ENCODE results near the gene WAS.
"Not testable (repeated sequence)": the region's sequence is repeated elsewhere in the genome, so short reads cannot be mapped to it uniquely, and the experiment has no call there.

Gene WAS

DNA sequence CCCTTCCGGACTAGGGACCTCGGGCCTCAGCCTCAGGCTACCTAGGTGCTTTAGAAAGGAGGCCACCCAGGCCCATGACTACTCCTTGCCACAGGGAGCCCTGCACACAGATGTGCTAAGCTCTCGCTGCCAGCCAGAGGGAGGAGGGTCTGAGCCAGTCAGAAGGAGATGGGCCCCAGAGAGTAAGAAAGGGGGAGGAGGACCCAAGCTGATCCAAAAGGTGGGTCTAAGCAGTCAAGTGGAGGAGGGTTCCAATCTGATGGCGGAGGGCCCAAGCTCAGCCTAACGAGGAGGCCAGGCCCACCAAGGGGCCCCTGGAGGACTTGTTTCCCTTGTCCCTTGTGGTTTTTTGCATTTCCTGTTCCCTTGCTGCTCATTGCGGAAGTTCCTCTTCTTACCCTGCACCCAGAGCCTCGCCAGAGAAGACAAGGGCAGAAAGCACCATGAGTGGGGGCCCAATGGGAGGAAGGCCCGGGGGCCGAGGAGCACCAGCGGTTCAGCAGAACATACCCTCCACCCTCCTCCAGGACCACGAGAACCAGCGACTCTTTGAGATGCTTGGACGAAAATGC is at the start of gene WAS:
TSS of gene WAS (plus strand) at position 389 of the 572 bp plus-strand sequence. CDS start at position 444, 55 bp downstream.
- DNase-seq = peak; percentile 16 to 49

- no peak for DNase-seq
These were observed 47.3 kb upstream of the WAS start for GRCh38 chrX:48636301-48636700.

- no peak for DNase-seq
These were observed 46.8 kb upstream of the WAS start for GRCh38 chrX:48636776-48637175.

DNA sequence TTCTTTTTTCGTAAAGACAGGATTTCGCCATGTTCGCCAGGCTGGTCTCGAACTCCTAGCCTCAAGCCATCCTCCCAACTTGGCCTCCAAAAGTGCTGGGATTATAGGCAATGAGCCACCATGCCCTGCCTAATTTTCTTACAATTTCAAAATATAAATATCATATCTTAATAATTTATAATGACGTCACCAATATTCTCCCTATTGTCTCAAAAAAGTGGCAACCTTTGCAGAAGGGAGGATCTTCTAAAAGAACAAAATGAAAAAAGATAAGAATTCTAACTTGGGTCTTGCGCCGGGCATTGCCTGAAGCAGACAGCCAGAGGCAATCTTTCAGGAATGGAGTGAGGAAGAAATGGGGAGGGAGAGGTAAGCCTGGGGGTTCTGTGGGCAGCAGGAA is 37.9 kb upstream of the WAS start:
- no peak for DNase-seq

- peak; percentile 0 to 17 for DNase-seq
These were observed 35.3 kb upstream of the WAS start for GRCh38 chrX:48648336-48648751.

DNA sequence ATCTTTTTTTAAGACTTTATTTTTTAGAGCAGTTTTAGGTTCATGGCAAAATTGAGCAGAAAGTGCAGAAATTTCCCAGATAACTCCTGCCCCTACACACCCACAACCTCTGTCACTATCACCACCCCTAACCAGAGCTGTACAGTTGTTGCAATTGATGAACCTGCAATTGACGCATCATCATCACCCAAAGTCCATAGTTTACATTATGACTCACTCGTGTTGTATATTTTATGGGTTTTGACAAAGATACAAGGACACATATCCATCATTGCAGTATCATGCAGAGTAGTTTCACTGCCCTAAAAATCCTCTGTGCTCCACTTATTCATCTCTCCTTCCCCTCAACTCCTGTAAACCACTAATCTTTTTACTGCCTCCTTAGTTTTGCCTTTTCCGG is 34.5 kb upstream of the WAS start:
- no peak for DNase-seq

GRCh38 chrX:48652055-48652579 is 31.5 kb upstream of the WAS start:
- DNase-seq = not testable (repeated sequence)

DNA sequence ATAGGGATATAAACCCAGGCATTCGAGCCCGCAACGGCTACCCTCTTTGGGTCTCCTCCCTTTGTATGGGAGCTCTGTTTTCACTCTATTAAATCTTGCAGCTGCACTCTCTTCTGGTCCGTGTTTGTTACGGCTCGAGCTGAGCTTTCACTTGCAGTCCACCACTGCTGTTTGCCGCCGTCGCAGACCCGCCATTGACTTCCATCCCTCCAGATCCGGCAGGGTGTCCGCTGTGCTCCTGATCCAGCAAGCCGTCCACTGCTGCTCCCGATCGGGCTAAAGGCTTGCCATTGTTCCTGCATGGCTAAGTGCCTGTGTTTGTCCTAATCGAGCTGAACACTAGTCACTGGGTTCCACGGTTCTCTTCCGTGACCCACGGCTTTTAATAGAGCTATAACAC is 28.9 kb upstream of the WAS start:
- not testable (repeated sequence) for DNase-seq

- not testable (repeated sequence) for DNase-seq
These were observed 23.9 kb upstream of the WAS start for GRCh38 chrX:48659686-48660085.

DNA sequence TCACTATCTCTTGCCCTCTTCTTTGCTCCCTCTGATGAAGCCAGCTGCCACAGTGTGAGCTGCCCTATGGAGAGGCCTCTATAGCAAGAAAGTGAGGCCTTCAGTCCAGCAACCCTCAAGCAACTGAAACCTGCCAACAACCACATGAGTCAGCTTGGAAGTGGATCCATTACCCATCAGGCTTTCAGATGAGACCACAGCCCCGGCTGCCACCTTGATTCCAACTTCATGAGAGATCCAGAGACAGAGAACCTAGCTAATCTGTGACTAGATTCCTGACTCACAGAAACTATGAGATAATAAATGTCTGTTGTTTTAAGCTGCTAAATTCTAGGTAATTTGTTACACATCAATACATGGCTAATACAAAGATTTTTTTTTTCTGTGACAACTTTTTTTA is 20.4 kb upstream of the WAS start:
- no peak for DNase-seq

DNA sequence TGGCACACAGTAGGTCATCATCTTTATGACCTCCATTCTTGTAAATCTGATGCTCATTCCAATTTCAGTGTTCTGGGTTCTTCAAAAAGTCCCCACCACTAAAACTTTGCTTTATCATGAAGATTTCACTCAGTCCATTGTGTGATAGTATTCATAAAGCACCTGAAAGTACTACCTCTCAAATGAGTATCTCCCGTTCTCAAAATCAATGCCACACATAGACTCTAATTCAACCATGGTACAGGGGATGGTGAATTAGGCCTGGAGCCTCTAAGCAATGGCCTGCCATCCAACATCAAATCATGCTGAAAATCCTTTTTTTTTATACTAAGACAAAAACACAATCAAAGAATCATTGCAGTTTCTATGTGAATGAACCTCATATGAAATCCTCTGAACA is 19.4 kb upstream of the WAS start:
- DNase-seq = no peak

GRCh38 chrX:48665991-48666390 is 17.6 kb upstream of the WAS start:
- no peak for DNase-seq

DNA sequence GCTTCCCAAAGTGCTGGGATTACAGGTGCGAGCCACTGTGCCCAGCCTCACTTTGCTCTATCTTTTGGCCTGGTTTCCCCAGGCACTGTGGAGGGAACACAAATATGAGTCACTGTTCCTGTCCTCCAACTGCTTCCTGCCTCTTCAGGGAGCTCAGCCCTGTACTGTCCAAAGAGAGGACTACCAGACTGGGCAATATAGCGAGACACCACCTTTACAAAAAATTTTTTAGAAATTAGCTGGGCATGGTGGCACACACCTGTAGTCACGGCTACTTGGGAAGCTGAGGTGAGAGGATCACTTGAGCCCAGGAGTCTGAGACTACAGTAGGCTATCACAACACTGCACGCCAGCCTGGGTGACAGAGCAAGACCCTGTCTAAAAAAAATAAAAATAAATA is 16.9 kb upstream of the WAS start:
- DNase-seq = no peak

- DNase-seq = peak in 1 of 2 donors; percentile 0
These were observed 16.1 kb upstream of the WAS start for GRCh38 chrX:48667509-48667908.

DNA sequence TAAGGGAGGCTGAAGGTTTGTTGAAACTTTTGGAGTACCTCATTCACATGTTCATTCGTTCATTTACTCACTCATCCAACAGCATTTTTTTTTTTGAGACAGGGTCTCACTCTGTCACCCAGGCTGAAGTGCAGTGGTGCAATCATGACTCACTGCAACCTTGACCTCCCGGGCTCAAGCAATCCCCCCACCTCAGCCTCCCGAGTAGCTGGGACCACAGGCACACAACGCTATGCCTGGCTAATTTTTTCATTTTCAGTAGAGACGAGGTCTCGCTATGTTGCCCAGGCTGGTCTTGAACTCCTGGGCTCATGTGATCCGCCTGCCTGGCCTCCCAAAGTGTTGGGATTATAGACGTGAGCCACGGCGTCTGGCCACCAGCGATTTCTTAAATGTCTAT is 15.4 kb upstream of the WAS start:
- not testable (repeated sequence) for DNase-seq

DNA sequence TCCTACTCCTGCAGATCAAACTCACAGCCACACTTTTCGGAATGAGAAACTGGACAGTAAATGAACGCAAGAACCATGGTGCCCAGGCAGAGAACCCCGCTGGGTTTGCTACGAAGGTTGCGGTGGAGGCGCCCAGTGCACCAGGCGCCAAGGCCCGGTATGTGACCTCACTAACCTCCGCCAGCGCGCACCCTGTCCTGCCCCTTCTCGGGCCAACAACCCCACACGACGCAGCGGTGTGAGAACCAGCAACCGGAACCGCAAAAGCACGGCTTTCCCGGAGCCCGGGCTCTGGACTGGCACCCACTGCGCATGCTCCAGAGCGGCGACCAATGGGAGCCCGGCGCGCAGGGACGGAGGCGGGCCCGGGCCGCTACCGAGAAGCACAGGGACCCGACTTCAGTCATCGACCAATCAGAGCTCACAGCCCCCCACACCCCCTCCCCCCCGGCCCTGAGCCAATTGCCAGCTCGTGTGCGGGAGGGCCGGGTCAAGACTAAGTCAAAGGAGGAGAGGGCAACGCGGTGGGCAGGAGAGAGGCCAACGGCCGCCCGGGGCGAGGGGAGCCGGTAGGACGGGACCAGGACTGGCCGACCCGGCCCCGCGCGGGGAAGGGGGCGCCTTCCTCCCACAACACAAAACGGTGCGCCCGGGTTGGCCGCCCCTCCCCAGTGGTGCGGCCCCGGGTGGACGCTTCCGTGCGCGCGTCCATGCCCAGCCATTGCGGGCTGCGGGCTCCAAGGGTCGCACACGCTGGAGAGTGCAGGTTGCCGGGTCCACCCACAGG is 7.3 kb upstream of the WAS start:
- DNase-seq = peak; percentile 52 to 68

- DNase-seq = no peak
These were observed 6.7 kb upstream of the WAS start for GRCh38 chrX:48676893-48677270.

- DNase-seq = no peak
These were observed 6.1 kb upstream of the WAS start for GRCh38 chrX:48677516-48677915.

- DNase-seq = peak; percentile 13 to 26
These were observed 3.1 kb upstream of the WAS start for GRCh38 chrX:48680467-48680866.

GRCh38 chrX:48680925-48681324 is 2.7 kb upstream of the WAS start:
- DNase-seq = not testable (repeated sequence)

GRCh38 chrX:48681539-48682183 is 1.9 kb upstream of the WAS start:
- no peak for DNase-seq

DNA sequence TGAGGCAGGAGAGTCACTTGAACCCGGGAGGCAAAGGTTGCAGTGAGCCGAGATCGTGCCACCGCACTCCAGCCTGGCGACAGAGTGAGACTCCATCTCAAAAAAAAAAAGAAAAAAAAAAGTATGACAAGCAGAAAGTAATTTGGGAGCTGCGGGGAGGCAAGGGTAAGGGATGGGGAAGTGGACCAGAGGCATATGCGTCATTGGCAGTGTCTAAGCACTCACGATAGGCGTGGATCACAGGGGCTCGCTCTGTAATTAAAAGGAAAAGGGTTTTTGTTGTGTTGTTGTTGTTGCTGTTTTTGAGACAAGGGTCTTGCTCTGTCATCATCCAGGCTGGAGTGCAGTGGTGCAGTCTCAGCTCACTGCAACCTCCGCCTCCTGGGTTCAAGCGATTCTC is 804 bp upstream of the WAS start:
- DNase-seq = peak in 1 of 2 donors; percentile 0

- DNase-seq = no peak
These were observed 535 bp downstream of the WAS start for GRCh38 chrX:48684134-48684533.

GRCh38 chrX:48685416-48685815 is 1.8 kb downstream of the WAS start:
- DNase-seq = no peak
